ENCODE measurements around the gene IQCH.

DNA sequence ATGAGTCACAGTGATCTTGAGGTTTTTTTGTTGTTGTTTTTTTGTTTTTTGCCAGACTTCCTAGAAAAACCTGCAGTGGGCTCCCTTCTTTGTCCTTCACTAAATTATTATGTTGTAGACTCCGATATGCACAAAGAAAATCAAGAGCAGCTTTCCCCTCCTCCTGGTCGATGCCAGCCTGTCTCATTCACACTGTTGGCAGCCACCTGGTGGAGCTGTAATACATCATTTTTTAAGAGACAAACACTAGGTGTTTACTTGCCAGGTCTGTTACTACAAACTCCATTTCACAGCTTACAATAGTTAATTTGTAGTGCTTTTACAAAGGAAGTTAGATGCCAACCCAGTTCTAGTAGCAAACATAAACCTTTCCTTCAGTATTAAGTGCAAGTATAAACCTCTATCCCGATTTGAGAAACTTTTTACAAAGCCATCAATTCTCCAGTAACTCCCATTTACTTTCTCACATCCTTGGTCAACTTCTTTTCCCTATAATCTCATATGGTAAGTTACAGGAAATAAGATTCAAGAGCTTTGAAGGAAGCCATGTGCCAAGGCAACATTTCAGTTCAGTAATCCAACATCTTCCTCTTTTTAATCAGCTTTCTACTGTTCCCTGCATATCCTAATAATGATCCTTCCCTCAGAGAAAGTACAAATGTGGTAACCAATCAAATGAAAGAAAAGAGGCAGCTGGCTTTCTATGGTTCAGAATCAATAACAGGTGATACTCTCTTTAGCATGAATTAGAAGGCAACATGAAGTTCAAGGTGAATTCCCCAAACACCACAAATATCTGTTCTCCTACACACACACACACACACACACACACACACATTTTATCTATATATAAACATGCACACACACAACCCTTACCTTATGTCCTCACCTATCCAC lies 14.1 kb upstream of the IQCH start:
- TF ChIP-seq, protein P1, sequence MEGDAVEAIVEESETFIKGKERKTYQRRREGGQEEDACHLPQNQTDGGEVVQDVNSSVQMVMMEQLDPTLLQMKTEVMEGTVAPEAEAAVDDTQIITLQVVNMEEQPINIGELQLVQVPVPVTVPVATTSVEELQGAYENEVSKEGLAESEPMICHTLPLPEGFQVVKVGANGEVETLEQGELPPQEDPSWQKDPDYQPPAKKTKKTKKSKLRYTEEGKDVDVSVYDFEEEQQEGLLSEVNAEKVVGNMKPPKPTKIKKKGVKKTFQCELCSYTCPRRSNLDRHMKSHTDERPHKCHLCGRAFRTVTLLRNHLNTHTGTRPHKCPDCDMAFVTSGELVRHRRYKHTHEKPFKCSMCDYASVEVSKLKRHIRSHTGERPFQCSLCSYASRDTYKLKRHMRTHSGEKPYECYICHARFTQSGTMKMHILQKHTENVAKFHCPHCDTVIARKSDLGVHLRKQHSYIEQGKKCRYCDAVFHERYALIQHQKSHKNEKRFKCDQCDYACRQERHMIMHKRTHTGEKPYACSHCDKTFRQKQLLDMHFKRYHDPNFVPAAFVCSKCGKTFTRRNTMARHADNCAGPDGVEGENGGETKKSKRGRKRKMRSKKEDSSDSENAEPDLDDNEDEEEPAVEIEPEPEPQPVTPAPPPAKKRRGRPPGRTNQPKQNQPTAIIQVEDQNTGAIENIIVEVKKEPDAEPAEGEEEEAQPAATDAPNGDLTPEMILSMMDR (IDR thresholded peaks at IDR 0.05): no peak
- TF ChIP-seq EP300 (IDR thresholded peaks at IDR 0.05): no peak

All from tibial nerve (tissue), 4 donors.